GM21526 (cell line): ENCODE data around the gene RIMBP2.

ENCODE experiments used
- ATAC-seq: cut with Tn5 transposase; IDR thresholded peaks from one replicate; pipeline ENCODE4 v1.9.1; 2021; ENCODE audit warnings: moderate library complexity; ENCODE audit not compliant: unreplicated experiment, low FRiP score

The RIMBP2 gene

GRCh38 chr12:130458341-130458740 is 257.8 kb downstream of the RIMBP2 start:
- ATAC-seq: no peak

- ATAC-seq: no peak
These were observed 258.9 kb downstream of the RIMBP2 start for GRCh38 chr12:130457215-130457614.

DNA sequence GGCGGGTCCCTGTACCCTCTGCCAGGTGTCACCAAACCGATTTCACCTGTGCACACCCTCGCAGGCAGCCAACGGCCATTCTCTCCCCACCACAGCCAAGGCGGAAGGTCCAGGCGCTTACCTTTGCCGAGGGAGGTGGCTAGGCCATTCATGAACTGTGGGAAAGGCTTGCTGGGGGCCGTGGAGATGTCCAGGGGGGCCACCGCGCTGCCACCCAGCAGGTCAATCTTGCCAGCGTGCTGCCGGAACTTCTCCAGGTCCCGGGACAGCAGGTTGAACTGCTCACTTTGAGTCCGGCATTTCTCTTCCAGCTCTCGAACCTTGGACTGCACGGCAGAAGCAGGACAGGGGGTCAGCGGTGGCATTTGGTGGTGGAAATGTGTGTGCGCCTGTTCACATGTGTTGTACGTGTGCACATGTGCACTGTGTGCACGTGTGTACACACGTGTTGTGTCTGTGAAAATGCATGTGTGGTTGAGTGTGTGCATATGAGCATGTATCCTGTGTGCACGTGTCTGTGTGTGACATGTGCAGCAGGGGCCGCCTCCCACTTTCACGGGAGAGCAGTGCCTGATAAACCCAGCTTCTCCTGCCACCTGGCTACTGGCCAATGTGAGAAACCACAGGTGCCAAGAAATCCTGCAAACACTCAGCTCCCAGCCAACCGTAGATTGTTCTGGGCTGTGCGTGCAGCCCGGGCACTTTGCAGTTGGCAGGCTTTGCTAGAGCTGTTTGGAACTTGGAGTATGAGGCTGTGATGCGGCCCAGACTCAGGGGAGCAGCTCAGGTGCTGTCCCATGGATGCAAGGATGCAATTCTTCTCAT is 259.5 kb downstream of the RIMBP2 start:
- ATAC-seq: no peak

DNA sequence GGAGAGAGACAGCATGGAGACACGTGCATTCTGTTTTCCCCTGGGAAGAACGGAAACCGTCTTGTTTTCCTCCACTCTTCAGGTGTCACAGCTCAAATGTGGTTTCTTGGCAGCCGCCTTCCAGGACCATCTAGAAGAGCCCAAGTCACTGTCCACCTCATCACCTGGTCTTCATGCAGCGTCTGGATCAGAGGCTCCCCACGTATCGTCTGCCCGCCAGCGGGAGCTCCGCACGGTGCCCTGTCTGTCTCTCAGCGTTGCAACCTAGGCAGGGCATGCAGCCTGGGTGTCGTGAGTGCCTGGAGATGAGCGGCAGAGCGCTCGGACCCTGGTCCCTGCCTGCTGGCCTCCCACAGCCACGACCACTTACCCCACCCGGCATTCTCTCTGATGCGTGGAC is 260.9 kb downstream of the RIMBP2 start:
- ATAC-seq: no peak

DNA sequence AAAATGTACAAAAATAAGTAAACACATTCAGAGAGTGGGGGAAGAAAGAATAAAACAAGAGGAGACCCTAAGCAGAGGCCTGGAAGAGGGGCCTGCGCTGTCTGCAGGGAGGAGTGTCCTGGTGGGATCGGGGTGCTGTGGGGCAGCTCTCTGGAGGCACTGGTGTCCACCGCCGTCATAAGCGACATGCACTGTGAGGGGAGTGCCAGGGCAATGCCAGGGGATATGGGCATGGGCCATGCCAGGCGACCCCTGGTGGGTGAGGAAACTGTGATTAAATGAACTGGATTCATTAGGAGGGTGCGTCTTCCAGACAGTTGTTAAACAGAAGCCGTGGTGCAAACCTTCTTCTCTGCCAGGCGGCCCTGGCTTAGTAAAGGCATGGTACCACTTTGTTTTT is 261.8 kb downstream of the RIMBP2 start:
- no peak for ATAC-seq

DNA sequence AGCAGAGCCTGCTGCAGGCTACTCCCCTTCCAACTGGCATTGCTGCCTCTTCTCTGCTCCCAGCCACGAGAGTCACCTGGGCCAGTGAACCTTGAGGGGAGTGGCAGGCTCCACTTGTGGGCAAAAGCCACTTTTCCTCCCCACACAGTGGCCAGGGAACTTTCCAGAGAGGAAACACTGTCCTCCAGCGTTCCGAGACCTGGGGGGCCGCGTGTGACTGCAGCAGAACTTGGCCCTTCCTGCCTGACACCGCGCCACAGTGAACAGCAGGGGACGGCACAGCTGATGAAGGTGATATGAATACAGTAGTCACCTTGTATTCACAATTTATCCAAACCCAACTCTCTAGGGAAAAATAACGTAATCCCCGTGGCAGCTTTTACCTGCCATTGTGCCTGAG is 263.6 kb downstream of the RIMBP2 start:
- no peak for ATAC-seq

DNA sequence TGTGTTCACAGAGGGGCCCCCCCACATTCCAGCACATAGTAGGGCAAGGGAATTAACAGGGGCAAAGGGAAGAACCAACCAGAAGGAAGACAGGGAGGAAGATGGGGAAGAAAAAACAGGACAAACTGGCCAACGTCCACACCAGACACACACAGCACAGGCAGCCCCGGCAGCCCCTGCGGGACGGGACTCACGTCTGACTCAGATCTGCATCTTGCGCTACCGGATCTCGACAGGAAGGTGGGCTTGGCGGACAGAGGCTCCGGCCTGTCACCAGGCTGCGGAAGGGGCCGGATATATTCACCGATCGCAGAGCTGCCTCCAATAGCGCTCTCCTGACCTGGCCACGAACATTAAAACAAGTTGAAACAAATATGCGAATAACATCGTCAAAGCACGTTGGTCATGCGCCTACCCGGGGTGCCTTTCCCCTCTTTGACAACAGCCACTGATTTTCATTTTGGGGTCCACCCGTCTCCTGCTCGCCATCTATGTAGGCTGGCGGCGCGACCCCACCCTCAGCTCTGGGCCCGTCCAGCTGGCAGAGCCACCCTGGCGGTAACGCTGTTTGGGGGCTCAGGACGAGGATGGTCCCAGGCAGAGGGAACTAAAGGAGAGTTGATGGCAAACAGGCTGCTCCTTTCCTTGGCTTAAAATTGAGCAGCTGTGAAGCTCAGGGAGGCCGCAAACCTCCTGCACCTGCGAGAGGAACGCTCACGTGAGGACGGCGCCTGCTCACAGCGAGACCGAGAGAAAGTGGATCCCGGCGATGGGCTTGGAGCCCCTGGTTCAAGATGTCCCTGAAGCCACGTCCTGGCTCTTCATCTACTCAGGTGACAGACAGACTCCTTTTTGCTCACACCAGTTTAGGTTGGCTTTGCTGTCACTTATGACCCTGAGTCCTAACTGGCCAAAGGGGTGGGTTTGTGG is 264.8 kb downstream of the RIMBP2 start:
- ATAC-seq: no peak

- no peak for ATAC-seq
These were observed 266.8 kb downstream of the RIMBP2 start for GRCh38 chr12:130449291-130449690.

- no peak for ATAC-seq
These were observed 267.9 kb downstream of the RIMBP2 start for GRCh38 chr12:130448044-130448821.

- ATAC-seq: no peak
These were observed 268.5 kb downstream of the RIMBP2 start for GRCh38 chr12:130447655-130447965.

DNA sequence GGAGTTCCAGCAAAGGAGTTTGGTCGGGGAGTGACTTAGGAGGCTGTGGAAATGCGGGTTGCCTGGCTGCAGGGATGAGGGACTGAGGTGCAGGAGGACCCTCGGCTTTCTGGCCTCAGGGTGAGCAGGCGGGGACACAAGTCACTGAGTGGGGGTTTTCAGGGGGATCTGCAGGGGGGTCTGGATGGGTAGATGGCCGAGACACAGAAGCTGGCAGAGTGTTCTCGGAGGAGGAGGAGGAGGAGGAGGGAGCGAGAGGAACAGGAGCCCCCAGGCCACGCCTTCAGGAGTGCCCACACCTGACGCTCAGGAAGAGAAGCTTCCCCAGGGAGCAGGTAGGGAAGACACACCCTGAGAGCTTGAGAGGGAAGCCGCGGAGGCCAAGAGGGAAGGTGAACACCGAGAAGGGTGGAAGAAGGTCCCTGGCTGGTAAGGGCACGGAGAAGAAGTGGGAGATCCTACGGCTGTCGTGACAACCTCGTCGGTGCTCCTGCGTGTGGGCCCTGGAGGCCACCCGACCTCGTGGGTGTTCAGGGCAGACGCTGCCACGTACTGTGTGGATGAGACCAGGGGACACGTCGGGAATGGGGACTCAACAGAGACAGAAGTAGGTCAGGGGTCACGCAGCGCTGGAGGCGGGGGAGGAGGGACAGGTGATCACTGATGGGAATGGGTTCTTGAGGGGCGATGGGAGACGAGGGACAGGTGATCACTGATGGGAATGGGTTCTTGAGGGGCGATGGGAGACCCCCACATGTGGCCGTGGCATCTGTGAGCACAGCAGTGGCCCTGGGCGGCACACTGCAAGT is 269.0 kb downstream of the RIMBP2 start:
- ATAC-seq: no peak

DNA sequence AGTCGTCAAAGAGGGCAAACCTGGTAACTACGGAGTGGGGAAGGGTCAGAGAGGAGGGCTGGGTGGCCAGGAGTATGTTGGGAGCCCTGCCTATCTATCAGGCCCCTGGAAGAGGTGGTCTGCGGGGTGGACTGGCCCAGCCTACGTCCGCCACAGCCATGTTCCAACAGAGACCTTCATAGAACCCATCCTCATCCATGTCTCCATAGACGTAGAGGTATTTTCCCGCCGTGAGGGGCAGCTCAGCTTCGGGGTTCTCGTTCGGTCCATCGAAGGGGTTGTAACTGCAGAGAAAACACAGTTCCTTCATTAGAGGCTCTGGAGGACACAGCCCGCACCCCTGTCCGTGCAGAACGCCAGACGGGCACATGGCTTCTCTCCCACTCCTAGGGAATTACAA is 271.1 kb downstream of the RIMBP2 start:
- ATAC-seq: no peak

- ATAC-seq: no peak
These were observed 272.0 kb downstream of the RIMBP2 start for GRCh38 chr12:130444061-130444460.

DNA sequence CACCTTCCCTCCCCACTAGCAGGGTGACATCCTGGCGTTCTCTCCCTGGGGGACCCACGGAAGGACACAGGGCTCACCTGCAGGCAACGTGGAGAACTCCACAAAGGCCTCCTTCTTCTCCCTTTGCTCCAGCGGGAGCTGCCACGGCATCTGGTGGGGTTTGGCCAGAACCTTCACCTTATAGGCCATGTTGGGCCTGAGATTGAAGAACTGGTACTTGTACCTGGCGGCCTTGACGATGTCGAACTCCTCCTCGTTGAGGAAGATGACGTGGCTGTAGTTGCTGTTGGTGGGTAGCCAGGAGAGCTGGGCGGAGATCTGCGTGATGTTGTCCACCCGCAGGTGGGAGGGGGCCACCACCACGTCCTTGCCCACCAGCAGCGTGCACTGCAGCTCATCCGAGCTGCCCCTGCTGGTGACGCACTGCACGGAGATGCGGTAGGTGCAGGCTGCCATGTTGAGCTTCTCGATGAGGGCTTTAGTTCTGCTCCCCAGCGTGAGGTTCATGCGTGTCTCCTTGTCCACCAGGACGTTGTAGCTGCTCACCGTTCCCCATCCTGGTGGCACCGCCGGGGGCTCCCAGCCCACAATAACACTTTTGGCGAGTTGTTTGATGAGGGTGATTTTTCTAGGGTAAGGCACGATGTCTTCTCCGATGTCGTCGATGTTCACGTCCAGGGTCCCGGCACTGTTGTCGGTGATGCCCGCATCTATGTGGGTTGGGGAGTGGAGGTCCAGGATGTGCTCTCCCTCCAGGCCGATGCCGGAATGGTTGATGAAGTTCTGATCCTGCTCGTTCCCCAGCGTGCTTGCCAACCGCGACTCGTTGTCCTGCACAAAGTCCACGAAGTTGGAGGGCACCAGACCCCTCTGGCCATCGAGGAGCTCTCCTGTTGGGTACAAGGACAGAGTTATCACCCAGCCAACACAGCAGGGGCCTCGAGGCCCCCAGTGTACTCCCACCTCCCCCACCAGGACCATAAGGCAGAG is 274.0 kb downstream of the RIMBP2 start:
- ATAC-seq: no peak

GRCh38 chr12:130440411-130441080 is 275.6 kb downstream of the RIMBP2 start:
- ATAC-seq: no peak

DNA sequence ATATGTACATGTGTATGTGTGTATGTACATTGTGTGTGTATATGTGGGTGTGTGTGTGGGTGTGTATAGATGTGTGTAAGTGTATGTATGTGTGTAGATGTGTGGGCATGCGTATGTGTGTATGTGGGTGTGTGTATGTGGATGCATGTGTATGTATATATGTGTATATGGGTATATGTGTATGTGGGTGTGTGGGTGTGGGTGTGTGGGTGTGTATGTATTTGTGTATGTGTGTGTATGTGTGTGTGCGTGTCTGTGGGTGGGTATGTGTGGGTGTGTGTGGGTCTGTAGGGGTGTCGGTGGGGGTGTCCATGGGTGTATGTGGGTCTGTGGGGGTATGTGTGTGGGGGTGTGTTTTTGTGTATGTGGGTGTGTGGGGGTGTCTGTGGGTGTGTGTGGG is 276.8 kb downstream of the RIMBP2 start:
- no peak for ATAC-seq

DNA sequence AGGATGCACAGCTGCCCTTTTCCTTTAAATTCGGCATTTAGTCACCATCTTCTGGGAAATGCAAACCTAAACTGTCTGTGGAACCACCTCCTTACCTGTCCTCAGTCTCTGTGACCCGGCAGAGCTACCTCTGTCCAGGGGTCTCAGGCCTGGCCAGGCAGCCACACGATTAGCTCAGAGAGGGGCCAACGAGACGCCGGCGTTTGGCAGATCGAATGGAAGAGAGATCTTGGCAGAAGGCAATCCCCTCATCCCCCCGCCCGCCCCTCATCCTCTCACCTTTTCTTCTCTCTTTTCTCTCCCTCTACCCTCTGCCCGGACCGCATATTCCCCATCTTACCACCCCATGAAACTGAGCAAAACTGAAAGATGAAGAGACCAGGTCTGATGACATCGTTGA is 277.4 kb downstream of the RIMBP2 start:
- no peak for ATAC-seq

DNA sequence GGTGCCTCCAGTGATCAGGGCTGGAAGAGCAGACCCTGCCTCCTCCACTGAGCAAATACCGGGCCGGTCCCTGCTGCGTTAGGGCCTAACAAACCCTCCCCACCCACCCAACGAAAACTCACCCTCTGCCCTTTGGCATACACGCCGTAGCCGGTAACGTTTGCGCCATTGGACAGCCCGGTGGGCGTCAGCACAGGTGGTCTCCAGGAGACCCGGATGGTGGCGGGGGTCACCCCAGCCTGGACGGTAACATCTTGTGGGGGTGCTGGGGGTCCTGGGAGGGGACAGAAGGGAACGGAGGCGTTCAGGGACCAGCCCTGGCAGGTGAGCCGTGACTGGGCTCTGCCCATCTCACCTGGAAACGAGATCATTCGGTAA is 277.9 kb downstream of the RIMBP2 start:
- ATAC-seq: no peak
